NCI-H460 (cell line): Measurements from ENCODE around the gene TBC1D24. TPM values are rescaled to one million over a fixed set of nuclear protein-coding genes. Genes with fewer than 3 reads are reported as not detected.
"Not testable (repeated sequence)": the region's sequence is repeated elsewhere in the genome, so short reads cannot be mapped to it uniquely, and the experiment has no call there.

Experiments
- DNase-seq: peaks from one replicate; pipeline ENCODE4 v3.0.0-alpha.2; 2016; ENCODE audit warnings: low read depth; ENCODE audit errors: extremely low read depth
- small RNA-seq, 2 experiments: library from RNA; depleted of rRNA; stranded (forward); fragments of <200 nt; gene quantifications; one replicate each; pipeline ENCODE3, GENCODE V24; 2014
- total RNA-seq: library from RNA; depleted of rRNA; stranded (reverse); fragments of >200 nt; shearing (Covaris generic); gene quantifications from 2 replicates; pipeline ENCODE4 v1.2.3, GENCODE V29; 2014; rRNA removed

TBC1D24 gene
- total RNA-seq, 1 experiment from 2014 or later, result 9.4 TPM

DNA sequence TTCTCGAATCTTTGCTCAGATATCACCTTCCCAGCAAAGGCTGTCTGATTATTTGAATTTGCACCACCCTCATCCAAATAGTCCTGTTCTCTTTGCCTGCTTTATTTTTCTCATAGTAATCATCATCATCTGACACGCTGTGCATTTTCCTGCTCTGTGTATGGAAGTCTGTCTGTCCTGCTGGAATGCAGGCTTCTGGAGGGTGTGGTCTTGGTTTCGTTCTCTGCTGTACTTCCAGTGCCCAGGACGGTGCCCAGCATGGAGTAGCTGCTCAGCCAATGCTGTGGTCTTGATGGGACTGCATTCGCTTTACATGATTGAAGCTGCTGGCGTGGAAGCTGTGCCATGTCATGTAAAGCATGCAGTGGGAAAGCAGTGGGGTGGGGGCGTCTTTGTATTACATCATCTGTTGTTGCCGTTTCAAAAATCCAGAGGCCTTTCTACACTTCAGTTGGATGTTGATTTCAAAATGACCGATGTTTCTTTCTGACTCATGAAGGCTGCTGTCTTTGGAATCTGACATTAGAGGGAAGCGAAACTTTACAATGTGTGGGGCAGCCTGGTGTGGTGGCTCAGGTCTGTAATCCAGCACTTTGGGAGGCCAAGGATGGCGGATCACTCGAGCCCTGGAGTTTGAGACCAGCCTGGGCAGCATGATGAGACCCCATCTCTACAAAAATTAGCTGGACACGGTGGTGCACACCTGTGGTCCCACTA is 79.9 kb downstream of the TBC1D24 start:
- DNase-seq, result not testable (repeated sequence)

Small RNAs within 50 kb of the gene (small RNA-seq; reads per million reads assigned to genes)
- gene AC093525.1 (0 reads per million in 2 experiments), gene MIR3178 (0.04 to 0.12 reads per million in 2 experiments), gene MIR6768 (0 to 0.06 reads per million in 2 experiments)

Other genes starting within 250 kb of the TBC1D24 start
- gene DNASE1L2, start 238.7 kb upstream of the TBC1D24 start, total RNA-seq, result 0.84 and 1.6 TPM in 2 replicates
- 87.3 and 107 TPM in 2 replicates for gene ECI1, start 223.5 kb upstream of the TBC1D24 start, total RNA-seq
- 142 and 147 TPM in 2 replicates for gene RNPS1, start 207.0 kb upstream of the TBC1D24 start, total RNA-seq
- gene ABCA3, start 134.4 kb upstream of the TBC1D24 start, total RNA-seq, result 11.7 and 12.2 TPM in 2 replicates
- gene CCNF, start 45.7 kb upstream of the TBC1D24 start, total RNA-seq, result 21.2 and 22.1 TPM in 2 replicates
- 12.5 and 14.2 TPM in 2 replicates for gene TEDC2, start 15.0 kb upstream of the TBC1D24 start, total RNA-seq
- gene NTN3, start 3.8 kb upstream of the TBC1D24 start, total RNA-seq, result 0.07 and 0.14 TPM in 2 replicates
- gene ATP6V0C, start 38.8 kb downstream of the TBC1D24 start, total RNA-seq, result 32.3 and 52.9 TPM in 2 replicates
- 9.5 and 11.4 TPM in 2 replicates for gene AMDHD2, start 45.2 kb downstream of the TBC1D24 start, total RNA-seq
- not detected in 2 replicates for gene CEMP1, start 56.3 kb downstream of the TBC1D24 start, total RNA-seq
- gene PDPK1, start 62.9 kb downstream of the TBC1D24 start, total RNA-seq, result 22.5 and 25.7 TPM in 2 replicates
- gene KCTD5, start 207.4 kb downstream of the TBC1D24 start, total RNA-seq, result 35.4 and 36.4 TPM in 2 replicates
- 3.0 and 3.8 TPM in 2 replicates for gene PRSS27, start 245.1 kb downstream of the TBC1D24 start, total RNA-seq